ENCODE measurements around the gene SLC6A7.

SLC6A7 gene

DNA sequence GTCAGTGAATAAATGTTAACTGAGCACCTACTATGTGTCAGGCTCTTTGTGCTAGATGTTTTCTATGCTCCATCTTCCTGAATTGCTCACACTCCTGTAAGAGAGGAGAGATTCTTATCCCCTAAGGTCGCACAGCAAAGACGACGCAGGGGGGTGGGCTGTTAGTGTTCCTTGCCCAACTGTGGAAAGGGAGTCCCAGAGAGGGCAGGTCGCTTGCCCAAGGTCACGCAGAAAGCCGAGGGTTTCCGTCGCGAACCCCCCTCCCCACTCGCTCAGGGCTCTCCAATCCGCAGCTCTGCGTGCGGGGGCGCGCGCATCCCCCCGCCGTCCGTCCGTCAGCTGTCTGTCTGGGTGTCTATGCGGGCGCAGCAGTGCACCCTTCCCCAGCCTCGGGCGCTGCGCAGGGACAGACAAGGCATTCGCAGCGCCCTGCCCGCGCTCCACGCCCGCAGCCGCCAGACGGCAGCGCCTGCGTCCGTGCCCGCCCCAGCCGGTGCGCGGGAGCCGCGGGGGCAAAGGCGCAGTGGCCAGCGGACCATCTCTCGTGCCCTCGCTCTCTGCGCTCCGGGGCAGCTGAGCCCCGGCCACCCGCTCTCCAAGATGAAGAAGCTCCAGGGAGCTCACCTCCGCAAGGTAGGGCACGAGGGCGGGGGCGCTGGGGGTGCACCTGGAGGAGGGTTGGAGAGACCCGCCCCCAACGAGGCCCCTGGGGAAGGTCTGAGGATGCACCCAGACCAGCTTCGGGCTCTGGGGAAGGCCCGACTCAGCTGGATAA lies at the start of gene SLC6A7:
TSS of gene SLC6A7 (plus strand) at position 335 of the 775 bp plus-strand sequence. CDS start at position 601, 266 bp downstream.
- DNase-seq (ENCODE audit: low spot score): peak; percentile 50

DNA sequence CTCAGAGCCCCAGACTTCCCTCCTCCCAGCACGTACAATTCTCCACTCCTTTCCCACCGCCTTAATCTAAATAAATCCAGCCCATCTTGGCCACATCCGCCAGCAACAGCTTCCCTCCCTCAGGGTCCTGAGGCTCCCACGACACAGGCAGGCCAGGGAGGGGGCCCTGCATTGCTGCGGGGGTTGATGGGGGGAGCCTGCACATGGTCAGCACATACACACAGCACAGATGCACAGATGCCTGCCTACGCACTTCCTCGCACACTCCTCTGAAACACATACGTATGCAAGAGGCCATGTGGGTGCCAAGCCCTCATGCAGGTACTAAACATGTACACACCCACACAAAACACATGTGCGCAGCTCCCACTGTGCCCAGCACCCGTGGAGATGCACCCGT lies 49.0 kb upstream of the SLC6A7 start:
- no peak for DNase-seq (ENCODE audit: low spot score)

DNA sequence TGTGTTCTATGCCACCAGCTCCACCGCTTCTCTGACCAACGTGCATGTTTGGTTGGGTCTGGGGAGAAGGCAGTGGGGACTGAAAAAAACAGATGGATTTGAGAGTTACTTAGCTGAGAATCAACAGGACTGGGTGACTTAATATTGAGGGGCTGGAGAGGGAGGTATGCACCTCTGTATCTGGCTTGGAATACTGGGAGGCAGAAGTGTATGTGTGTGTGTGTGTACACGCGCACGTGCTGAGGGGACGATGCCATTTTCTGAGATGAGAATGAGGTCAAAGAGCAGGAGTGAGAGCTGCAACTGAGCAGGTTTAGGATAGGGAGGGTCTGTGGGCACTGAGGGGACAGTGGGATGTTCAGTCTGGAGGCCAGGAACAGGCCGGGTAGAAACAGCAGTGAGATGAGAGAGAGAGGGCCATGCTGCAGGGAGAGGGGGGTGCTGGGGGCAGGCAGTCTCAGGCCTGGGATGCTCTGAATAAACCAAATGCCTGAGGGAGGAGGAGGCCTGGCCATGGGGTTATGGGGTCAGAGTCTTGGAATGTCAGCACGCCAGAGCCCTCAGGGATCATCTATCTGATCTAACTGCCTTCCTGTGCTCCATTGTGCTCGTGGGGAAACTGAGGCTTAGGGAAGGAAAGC lies 48.2 kb upstream of the SLC6A7 start:
- no peak for DNase-seq (ENCODE audit: low spot score)

DNA sequence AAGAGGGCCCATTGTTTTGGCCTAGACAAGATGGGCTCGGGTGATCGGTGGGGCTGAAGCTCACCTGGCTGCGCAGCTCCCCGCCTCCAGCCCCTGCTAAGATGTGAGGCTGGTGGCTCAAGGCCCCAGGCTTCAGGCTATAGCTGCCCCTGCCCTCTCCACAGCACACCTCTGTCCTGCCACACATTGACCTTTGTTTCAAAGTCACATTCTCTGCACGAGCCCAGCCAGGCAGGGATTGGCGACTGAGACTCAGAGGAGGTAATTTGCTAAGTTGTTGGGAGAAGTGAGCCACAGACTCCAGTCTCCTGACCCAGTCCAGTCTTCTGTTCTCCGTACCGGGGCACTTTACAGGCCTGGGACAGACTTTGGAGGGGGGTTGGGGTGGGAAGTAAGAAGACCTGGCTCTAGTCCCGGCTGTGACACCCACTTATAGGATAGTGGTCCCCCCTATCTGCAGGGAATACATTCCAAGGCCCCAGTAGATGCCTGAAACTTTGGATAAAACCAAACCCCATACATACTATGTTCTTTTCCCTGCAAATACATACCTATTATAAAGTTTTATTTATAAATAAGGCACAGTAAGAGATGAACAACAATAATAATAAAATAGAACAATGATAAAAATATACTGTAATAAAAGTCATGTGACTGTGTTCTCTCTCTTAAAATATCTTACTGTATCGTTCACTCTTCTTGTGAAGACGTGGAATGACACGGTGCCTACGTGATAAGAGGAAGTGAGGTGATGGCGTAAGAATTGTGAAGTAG lies 47.5 kb upstream of the SLC6A7 start:
- DNase-seq (ENCODE audit: low spot score): no peak

DNA sequence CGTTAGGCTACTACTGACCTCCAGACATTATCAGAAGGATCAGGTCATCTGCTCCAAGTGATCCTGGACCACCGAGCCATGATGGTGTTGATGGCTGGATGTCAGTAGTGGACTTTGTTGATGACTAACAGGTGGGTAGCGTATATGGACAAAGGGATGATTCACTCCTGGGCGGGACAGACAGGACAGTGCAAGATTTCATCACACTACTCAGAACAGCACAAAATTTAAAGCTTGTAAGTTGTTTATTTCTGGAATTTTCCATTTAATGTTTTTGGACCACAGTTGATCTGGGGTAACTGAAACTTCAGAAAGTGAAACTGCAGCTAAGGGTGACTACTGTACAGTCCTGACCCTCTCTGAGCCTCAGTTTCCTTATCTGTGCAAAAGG lies 46.9 kb upstream of the SLC6A7 start:
- no peak for DNase-seq (ENCODE audit: low spot score)

DNA sequence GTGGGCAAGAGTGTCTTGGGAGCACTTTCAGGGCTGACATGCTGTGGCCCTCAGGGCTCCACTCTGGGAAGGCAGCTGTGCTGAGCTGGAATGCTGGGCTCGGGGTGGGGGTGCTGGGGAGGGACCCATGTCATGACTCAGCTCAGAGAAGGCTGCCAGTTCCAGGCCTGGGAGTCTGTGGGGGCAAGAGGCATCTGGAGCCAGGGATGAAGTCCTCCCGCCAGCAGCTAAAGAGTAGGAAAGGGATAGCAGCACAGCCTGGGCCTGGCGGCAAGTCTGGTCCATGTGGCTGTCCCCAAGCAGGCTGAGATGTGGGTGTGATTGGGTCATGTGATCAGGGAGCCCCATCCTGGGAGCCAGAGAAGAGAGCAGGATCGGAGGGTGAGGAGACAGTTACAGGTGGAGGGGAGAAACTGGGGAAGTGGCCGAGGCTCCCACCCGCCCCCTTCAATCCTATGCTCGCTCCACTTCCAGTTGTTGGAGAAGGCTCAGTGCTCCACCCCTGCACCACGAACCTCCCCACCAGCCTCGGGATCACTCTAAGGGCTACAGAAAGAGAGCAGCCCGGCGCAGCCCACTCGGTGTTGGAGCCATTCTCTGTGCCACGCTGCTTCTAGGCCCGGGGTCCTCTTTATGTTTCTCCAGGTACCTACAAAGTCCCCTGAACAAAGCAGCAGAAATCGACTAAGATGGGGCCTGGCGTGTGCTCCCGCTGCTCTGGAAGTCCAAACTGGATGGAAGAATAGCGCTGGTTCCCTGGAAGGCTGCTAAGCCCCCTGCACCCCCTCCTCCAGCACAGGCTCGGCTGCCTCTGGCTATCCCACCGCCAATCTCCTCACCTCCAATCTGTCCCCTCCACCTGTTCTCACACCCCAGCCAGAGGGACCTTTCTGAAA lies 46.3 kb upstream of the SLC6A7 start:
- no peak for DNase-seq (ENCODE audit: low spot score)

DNA sequence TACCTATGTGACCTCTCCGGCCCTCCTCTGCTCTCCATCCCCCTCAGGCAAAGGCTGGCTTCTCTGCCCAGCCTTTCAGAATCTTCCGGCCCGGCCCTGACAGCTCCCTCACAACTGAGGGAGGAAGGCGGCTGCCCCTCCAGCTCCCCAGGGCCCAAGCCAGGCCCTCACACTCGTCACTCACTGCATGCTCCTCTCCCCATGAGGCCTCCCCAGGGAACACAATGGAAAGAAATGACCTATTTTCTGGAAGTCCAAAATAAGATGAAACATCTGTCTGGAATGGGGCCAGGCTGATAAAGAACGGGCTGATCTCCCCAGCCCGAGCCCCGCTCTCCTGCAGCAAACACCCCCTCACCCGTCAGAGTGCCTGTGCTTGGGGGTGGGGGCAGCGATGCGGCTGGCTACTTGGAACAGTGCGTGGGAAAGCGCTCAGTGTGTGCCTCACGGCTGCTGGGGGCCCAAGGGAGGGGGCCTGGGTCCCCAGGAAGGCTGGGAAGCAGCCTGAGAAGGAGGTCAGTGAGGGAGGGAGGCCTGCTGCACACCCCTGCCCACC lies 45.5 kb upstream of the SLC6A7 start:
- DNase-seq (ENCODE audit: low spot score): no peak

DNA sequence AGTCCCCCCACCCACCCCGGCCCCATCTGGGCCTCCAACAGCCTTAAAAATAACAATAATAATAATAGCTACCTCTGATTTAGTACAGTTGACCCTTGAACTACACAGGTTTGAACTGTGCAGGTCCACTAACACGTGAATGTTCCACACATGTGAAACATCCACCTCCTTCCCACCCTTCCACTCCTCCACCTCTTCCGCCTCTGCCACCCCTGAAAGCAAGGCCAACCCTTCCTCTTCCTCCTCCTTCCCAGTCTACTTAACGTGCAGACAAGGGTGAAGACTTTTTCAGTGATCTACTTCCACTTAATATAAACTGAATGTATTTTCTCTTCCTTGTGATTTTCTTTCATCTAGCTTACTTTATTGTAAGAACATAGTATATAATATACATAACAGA lies 45.0 kb upstream of the SLC6A7 start:
- no peak for DNase-seq (ENCODE audit: low spot score)

DNA sequence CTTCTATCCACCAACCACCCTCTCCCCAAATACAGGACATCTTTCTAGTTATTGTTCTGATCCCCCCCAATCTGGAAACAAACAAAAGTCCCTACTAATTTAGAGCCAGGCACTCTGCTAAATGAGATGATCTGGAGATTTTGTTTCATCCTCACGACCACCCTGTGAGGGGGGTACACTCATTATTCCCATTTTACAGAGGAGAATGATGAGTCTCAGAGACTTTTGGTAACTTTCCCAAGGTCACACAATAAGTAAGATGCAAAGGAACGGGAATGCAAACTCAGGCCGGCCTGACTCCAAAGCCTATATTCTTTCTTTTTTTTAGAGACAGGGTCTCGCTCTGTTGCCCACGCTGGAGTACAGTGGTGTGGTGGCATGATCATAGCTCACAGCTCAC lies 43.6 kb upstream of the SLC6A7 start:
- no peak for DNase-seq (ENCODE audit: low spot score)

DNA sequence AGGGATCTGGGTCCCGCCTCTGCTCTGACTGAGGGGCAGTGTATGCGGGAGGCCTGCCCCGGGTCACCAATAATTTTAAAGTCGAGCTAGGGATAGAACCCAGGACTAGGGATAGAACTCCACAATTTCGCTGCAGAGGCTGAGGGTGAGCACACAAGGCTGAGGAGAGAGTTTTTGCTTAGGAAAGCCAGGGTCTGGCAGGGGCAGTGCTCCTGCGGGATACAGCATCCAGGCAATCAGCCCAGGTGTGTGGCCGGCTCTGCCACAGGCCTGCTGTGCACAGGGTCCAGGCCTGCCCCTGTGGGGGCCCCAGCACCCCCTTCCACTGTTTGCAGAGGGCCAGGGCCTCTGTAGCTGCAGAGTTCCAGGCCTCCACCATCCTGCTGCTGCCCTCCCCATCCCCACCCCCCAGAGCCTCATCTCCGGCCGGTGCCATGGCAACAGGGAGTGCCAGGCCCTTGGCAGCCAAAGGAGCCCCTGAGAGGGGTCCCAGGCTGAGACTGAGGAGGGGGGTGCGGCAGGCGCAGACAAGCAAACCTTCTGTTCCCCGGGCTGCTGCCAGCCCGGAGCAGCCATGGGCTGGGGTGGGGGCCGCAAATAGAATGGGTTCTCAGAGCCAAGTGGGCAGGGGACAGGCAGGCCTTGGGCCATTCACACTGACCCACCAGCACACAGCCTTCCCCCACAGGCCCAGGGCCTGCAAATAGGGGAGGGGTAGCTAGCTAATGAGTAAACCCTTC lies 42.8 kb upstream of the SLC6A7 start:
- no peak for DNase-seq (ENCODE audit: low spot score)

DNA sequence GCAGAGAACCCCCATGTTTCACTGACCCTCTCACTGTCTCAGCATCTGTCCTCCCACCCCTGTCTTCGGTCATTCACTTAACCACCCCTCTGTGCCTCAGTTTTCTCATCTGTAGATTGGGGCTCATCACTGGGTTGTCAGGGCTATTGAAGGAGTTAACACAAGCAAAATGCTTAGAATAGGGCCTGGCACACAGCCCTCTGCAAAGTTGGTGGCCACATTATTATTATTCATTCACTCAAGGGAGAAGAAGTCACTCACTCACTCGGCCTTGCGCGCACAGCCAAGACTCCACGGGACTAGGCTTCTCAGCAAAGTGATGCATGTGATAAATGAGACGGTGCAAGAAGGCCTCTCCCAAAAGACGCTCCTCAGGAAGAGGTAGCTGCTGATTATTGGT lies 42.2 kb upstream of the SLC6A7 start:
- no peak for DNase-seq (ENCODE audit: low spot score)

DNA sequence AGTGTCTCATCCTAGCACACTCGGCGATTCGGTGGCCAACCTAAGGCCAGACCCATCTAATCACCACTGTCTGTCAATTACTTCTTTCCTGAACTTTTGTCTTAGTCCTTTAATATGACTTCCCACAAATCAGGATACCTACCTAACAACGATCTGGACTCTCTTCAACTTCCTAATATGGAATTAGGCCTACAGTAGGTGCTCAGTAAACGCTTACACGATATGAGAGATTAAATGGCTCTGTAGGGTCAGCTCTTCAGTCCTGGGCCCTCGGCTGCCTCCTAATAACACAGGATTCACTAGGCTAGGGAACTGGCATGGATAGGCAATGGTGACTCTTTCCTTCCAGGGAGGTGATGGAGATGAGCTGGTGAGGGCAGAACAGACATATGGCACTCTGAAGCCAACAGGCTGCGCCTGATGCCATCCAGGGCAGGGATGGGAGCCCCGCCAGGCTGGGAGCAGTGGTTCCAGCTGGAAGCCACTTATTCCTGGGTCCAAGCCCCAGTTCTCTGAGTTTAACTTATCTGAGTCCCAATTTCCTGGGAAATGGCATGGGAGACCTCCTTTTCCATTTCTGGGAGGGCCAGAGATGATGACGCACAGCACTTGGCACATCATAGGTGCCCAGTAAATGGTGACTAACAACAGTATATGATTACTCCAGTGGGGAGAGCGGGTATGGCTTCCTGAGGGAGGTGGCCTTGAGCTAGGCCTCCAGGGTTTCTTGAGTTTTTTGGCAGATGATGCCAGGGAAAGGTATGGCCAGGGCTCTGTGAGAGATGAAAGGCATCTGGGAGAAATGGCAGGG lies 41.5 kb upstream of the SLC6A7 start:
- DNase-seq (ENCODE audit: low spot score): no peak

DNA sequence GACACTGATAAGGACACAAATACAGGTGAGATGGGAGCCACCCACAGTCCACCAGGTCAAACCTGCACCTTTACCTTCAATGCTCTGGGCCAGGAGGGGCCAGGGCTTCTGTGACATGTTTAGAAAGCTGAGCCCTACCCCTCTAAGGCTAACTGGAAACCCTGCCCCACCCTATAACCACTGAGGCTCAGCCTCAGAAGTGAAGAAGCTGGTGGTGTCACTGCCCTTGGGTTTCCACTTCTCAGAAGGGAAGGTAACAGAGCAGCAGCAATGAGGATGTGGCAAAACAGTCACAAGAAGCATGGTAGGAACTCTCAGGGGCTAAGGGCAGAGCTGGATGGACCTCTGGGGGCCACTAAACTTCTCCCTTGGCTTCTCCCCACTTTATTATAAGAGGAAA lies 40.2 kb upstream of the SLC6A7 start:
- no peak for DNase-seq (ENCODE audit: low spot score)

DNA sequence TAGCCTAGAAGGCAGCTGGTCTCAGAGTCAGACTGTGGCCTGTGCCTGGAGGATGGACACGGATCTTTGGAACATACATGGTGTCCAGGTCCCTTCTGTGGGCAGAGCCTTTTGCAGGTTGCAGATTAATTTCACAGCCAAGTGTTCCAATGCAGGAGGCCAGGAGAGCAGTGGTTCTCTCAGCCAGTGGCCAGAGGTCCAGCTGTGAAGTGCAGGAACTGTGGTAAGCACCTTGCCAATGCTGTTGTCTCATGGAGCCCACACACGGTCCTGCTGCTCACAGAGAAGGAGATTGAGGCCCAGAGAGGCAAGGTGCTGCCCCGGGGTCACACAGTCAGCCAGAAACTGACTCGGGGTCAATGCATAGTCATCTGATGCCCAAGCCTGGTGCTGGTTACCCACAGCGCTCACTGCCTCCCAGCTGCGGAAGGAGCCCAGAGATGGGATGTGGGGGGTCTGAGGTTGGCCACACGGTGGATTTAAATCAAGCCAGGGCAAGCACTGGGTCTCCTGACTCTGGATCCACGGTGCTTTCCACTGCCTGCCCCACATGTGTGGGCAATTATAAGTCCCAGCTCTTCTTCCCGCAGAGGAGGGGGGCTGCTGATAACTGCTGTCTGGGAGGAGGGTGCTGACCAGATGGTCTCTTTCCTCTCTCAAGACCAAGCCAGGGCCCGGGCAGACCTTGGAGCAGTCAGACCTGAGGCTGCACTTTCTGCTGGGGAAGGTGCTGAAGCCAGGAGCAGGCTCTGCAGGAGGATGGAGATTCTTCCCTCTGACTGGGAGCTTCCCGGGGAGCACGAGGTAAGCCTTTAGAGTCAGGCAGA lies 37.0 kb upstream of the SLC6A7 start:
- no peak for DNase-seq (ENCODE audit: low spot score)

DNA sequence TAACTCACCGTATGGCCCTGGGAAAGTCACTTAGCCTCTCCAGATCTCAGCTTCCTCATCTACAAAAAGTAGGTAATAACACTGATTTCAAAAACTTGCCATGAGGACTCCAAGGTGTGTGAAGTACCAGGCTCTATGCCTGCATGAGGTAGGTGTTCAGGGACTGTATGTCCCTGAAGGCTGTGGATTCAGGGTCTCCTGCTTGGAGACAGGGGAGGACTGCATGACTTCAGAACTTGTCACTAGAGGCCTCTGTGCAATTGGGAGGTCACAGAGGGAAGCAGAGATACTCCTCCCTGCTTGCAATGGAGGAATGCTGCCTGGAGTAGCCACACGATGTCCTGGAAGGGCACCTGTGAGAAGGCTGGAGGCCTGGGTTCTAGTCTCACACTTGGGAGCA lies 36.4 kb upstream of the SLC6A7 start:
- no peak for DNase-seq (ENCODE audit: low spot score)

DNA sequence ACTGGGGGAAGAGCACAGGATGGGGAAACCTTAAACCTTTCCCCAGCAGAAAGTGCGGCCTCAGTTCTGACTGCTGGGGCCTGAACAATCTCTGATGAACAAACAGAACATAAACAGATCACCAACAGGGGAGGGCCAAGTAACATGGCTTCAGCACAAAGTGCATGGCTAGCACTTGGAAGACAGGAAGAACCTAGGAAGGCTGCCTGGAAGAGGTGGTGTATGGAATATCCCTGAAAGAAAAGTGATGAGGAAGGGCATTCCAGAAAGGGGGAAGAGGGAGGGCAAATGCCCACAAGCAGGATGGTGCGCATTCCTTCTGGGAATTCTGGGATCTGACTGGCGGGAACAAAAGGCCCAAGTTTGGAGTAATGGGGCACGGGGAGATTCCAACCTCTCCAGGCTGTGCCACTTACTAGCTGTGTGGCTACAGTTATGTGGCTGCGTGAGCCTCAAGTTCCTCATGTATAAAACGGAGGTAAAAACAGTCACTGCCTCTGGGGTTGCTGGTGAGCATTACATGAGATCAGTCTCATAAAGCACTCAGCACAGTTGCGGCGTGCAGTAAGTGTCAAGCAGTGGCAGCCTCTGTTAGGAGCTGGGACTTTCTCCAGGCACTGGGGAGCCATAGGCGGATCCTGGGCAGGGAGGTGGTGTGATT lies 35.8 kb upstream of the SLC6A7 start:
- DNase-seq (ENCODE audit: low spot score): no peak

DNA sequence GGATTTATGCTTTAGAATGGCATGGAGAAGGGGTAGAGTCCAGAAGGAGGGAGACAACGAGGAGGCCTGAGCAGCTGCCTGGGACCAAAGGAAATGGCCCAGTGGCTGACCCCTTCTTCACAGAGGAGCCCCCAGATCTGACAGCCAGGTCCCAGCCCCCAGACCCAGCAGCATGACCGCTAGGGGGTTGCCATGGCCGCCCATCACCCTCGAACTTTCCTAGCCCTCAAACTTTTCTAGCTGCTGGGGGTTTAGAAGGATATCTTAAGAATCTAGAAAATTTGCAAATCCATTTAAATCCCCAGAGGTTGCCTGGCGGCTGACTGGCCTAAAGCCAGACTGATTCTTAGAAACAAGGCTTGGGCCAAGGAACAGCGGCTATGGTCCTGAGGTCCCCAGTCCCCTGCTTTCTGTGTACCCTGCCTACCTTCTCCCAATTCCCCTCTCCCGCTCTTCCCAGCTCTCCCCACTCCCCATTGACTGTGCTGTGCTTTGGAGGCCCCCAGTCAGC lies 35.2 kb upstream of the SLC6A7 start:
- DNase-seq (ENCODE audit: low spot score): no peak

DNA sequence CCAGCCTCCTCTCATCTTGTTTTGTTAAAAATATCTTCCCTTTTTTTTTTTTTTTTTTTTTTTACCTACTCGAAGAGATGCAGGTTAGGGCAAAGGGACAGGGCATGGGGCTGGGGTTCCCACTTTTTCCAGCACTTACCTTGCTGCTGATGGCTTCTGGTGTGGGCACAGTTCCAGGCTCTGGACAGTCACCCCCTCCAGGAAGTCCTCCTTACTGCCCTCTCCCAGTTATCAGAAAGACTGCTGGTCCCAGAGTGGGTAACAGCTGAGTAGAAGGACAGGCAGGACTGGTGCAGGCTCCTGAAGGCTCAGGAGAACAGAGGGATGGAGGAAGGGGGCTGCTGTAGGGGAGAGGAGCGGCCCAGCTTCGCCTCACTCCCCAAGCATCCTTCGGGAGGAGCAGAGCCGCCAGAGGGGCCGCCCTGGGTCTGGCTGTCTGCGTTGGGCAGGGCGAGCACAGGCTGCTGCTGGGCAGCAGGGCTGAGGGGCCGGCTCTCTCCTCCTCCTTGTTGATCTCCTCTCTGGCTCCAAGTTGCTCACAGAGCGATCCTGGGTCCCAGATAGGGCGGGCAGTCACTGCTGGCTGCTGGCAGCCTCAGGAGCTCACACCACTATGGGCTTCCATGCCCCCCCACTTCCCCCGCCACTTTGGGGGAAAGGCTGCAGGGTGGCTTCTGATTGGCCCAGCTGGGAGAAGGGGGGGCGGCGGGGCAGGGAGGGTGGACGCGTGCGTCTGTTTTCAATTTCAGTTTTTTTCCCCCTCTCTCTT lies 34.4 kb upstream of the SLC6A7 start, which contains the start of gene PDGFRB:
TSS of gene PDGFRB (minus strand) at position 588 of the 769 bp plus-strand sequence. CDS start 18,798 bp downstream, outside the sequence.
- peak; percentile 47 for DNase-seq (ENCODE audit: low spot score)

All from D341Med (cell line).